NCI-H1694 (cell line): ENCODE results near the gene TMX2.
A peak's percentile ranks its signal among the peaks of the same experiment; 100 is the strongest.
"Not testable (repeated sequence)": the region's sequence is repeated elsewhere in the genome, so short reads cannot be mapped to it uniquely, and the experiment has no call there.

Source experiments
- DNase-seq: peaks from one replicate; lab custom pipeline; 2025; lab: John Stamatoyannopoulos, UW

TMX2 gene

DNA sequence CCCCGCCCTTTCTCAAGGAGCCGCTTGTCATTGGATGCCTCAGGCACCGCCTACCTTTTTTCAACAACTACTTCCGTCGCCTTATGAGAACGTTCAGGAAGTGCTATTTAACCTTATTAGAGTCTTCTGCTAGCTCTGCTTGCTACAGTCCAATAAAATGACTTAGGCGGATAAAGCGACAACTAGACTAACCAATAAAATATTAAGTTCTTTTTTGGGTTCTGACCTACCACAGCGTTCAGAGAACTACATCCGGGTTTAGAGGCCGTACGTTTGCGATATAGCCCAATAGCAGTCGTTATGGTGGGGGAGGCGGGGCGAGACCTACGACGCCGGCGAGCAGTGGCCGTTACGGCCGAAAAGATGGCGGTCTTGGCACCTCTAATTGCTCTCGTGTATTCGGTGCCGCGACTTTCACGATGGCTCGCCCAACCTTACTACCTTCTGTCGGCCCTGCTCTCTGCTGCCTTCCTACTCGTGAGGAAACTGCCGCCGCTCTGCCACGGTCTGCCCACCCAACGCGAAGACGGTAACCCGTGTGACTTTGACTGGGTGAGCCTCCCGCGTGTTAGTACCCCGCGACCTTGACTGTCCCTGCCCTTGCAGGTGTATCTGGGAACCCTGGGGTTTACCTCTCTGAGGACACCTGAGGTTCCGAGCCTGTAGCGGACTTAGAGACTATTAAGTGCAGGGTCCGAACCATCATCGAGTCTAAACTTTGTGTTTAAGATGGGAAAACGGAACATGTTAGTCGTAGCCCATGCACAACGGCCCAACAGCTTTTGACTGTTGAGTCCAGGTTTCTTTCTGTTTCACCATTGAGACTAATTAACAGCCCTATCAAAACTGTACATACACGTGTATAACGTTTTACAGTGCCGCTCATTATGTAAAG, at the start of gene TMX2:
TMX2 (plus strand) TSS at position 338 of the 895 bp plus-strand sequence; CDS start at position 364, 26 bp downstream.
- peak; percentile 97 for DNase-seq

GRCh38 chr11:57662893-57663292, 49.5 kb upstream of the TMX2 start:
- no peak for DNase-seq

- DNase-seq = no peak
These were observed 48.4 kb upstream of the TMX2 start for GRCh38 chr11:57663975-57664374.

DNA sequence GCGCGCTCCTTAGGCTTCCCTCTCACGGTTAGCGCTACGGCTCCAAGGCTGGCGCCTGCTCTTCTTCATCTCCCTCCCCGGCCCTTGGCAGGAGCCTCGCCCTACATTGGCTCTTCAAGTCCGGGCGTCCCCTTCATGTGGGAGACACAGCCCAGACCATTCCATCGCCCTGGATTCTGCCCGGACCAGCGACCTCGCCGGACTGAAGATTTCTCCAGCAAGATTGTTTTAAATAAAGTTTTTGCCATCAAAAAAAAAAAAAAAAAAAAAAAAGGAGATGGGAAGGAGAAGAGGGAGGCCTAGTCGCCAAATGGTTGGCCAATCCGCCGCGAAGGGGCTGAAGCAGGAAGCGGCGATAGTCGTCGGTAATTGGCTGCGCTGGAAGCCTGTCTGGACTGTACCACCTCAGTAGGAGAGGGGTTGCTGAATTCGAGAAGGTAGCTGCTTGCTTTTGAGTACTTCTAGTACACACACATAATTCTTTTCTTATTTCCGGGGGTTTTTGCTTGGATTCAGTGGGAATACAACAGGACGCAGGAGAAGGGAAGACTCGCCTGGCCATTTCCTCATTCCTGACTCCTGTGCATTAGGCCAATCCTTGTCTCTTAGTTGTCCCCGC, 45.2 kb upstream of the TMX2 start:
- peak; percentile 93 for DNase-seq

GRCh38 chr11:57667736-57668433, 44.5 kb upstream of the TMX2 start, which contains the start of gene ZDHHC5:
Gene ZDHHC5 (plus strand): TSS chr11:57668114. CDS start chr11:57673091, 4,977 bp downstream.
- DNase-seq = peak; percentile 89

GRCh38 chr11:57668434-57668782, 44.0 kb upstream of the TMX2 start:
- no peak for DNase-seq

GRCh38 chr11:57674251-57674650, 38.1 kb upstream of the TMX2 start:
- no peak for DNase-seq

GRCh38 chr11:57675176-57675941, 37.0 kb upstream of the TMX2 start:
- no peak for DNase-seq

GRCh38 chr11:57679396-57679795, 33.0 kb upstream of the TMX2 start:
- DNase-seq = no peak

DNA sequence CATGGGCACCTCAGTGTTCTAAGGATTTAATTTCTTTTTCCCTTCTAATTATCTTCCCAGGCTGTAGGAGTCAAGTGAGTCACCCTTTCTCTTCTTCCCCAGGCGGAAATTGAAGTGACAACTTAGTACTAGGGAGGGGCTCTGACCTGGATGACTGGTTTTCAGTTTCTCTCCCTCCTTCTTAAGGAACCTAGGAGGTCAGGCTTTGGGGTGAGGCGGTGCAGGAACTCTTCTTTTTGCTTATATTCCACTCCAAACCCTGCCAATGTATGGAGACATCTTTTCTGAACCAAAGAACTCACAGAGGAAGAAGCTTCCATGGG, 31.9 kb upstream of the TMX2 start:
- DNase-seq = no peak

DNA sequence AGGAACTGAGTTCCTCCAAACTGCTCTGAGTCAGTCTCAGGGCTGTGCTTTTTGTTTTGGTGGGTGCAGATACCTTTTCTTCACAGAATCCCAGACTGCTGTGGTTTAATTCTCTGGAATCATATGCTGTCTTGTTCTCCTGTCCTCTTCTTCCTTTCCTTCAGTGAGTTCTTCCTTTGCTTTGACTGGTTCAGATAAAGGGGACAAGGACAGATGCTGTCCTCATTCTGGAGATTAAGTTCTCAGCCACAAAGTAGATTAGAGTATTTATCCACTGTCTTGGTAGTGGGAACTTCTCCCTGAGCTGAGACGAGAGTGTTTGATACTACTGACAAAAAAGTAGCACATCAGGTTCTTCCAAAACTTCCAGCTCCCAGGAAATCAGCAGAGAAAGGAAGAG, 31.2 kb upstream of the TMX2 start:
- DNase-seq = no peak

GRCh38 chr11:57690474-57690873, 21.9 kb upstream of the TMX2 start:
- DNase-seq = not testable (repeated sequence)

DNA sequence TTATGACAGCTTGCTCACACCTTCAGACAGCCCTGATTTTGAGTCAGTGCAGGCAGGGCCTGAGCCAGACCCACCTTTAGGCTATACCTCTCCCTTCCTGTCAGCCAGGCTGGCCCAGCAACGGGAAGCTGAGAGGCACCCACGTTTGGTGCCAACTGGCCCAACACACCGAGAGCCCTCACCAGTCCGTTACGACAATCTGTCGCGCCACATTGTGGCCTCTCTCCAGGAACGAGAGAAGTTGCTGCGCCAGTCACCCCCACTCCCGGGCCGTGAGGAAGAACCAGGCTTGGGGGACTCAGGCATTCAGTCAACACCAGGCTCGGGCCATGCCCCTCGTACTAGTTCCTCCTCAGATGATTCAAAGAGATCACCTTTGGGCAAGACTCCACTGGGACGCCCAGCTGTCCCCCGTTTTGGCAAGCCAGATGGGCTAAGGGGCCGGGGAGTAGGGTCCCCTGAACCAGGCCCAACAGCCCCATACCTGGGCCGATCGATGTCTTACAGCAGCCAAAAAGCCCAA, 13.5 kb upstream of the TMX2 start:
- DNase-seq = no peak

GRCh38 chr11:57699813-57700212, 12.6 kb upstream of the TMX2 start:
- no peak for DNase-seq

DNA sequence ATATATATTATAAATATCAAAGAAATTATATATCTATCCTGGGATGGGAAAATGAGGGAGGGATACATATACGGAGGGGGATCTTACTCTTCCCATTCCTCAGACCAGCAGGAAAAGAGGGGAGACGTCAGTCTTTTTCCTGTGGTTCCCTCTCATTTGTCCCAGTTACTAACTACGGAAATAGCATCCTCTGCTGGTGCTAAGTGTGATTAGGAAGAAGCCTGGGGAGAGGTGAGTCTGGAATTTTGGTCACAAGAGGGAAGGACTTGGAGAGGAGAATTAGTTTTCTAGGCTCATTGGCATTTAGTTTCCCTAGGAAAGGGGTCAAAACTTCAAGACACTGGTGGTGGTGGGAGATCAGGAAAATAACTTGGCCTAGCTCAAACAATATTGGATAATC, 12.0 kb upstream of the TMX2 start:
- no peak for DNase-seq

DNA sequence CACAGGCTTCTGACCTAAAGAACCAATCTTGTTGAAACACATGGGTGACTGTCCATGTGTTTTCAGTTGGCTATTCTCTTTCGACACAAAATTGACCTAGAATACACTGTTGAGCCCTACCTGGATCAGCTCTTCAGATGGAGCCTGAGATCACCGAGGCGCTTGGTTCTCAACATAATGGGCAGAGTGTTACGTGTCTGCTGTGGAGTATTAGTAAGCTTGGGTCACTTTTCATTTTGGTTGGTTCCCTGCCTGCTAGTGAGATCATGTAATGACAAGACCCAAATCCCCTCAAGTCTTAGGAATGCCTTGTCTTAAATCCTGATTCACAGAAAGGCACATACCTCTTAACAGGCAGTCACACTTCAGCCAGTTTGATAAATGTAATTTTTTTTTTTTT, 9.1 kb upstream of the TMX2 start:
- DNase-seq = no peak

DNA sequence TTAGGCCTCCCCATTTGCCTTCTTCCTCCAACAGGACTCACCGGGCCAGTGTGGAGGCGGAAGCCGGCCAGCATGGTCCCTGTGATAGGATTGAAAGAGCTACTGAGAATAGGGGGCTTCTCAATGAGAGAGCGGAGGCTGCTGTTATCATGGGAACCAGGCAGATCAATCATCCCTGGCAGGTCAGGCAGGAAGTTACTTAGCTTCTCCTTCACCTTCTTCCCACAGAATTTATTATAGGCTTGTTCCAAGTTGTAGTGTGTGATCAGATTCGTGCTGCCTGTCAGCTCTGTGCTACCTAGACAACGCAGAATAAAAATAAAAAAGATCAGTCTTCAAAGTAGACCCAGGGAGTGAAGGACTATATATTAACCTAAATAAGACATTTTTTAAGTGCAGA, 7.5 kb upstream of the TMX2 start:
- no peak for DNase-seq

- not testable (repeated sequence) for DNase-seq
These were observed 7.0 kb upstream of the TMX2 start for GRCh38 chr11:57705432-57705831.

DNA sequence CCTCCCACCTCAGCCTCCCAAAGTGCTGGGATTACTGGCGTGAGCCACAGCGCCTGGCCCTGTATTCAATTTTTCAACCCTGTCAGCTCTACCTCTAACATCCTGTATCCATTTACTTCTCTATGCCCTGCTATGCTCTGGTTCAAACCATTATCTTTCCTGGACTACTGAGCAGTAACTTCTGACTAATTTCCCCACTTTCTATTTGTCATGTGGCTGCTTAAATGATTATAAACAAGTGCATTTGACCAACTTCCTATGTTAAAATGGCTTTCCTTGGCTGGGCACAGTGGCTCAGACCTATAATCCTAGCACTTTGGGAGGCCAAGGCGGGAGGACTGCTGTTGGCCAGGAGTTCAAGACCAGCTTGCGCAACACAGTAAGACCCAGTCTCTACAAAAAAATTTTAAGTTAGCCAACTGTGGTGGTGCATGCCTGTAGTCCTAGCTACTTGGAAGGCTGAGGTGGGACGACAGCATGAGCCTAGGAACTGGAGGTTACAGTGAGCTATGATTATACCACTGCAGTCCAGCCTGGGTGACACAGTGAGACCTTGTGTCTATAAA, 2.5 kb upstream of the TMX2 start:
- no peak for DNase-seq

DNA sequence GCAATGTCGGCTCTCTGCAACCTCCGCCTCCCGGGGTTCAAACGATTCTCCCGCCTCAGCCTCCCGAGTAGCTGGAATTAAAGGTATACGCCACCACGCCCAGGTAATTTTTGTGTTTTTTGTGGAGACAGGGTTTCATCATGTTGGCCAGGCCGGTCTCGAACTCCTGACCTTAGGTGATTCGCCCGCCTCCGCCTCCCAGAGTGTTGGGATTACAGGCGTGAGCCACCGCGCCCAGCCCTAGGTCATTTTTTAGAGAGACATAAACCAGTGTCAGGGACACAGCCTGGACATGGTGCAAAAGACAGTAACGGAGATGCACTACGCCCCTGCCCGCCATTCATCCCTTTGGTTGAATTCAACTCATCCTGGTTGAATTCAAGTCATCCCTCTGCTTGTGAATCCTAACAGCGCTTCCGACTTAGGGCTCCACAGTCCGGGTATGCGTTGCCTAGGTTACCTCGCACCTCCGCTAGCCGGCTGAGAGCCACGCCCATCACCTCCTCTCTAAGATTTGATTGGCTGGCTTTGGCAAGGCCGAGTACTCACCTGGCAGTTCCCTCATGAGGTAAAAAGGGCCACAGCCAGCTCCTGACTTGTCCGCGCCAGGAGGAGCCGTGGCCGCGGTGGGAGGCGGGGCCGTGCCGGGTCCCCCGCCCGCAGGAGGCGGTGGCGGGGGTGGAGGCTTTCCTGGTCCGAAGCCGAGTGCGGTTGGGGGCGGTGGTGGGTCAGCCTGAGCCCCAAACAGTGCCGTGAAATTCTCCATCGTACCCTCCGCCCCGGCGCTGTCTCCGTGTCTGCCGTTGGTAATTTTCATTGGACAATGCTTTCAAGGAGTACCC, 758 bp upstream of the TMX2 start, which contains the start of gene MED19:
MED19 (minus strand) TSS at position 802 of the 842 bp plus-strand sequence; CDS start at position 766, 36 bp downstream.
- peak; percentile 20 for DNase-seq

GRCh38 chr11:57713835-57714234, 1.4 kb downstream of the TMX2 start:
- no peak for DNase-seq
